Stimulated activated CD4-positive, alpha-beta T cell treated with anti-CD3 and anti-CD28 coated beads, TNF-alpha, amount 100 ng/mL, for 24 hours (primary cell): Measurements from ENCODE around the gene MMP20.
"Not testable (repeated sequence)": the region's sequence is repeated elsewhere in the genome, so short reads cannot be mapped to it uniquely, and the experiment has no call there.

Experiments
- DNase-seq, 3 experiments: peaks; one replicate each; pipeline ENCODE4 v3.0.0-alpha.2; 2020; ENCODE audit warnings: low read depth in 3 of 3

Gene MMP20

GRCh38 chr11:102625177-102625576 is at the start of gene MMP20:
Gene MMP20 (minus strand): TSS chr11:102625332. CDS start chr11:102625319, 13 bp downstream.
- DNase-seq: no peak

DNA sequence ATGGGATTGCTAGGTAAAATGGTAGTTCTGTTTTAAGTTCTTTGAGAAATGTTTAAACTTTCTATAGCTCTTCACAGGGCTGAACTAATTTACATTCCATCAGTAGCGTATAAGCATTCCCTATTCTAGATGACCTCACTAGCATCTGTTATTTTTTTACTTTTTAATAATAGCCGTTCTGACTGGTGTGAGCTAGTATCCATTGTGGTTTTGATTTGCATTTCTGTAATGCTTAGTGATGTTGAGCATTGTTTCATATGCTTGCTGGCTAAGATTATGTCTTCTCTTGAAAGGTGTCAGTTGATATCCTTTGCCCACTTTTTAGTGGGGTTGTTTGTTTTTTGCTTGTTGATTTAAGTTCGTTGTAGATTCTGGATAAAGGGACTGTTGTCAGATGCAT is 44.5 kb upstream of the MMP20 start:
- no peak for DNase-seq

GRCh38 chr11:102666331-102666957 is 41.3 kb upstream of the MMP20 start:
- DNase-seq: no peak

- DNase-seq: peak in 1 of 3 experiments; percentile 5
Measured at GRCh38 chr11:102664001-102664752, 39.0 kb upstream of the MMP20 start.

DNA sequence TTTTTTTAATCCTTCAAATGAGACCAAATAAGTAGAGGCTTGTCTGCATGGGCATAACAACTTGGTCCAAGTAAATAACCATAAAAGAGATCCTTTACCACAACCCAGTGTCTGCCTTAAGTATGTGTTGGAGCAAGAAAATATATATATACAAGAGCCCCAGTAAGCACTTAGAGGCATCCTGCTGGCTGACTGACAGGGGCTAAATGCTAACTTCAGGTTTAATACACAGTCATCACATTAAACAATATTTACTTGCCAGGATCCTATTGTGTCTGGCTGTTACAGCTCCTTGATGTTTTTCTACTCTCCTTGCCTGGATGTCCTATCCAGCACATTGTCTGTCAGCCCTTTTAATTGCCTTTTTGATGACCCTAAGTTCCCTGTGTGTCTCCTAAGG is 37.5 kb upstream of the MMP20 start:
- no peak for DNase-seq

GRCh38 chr11:102661040-102661439 is 35.9 kb upstream of the MMP20 start:
- DNase-seq: no peak

- no peak for DNase-seq
Measured at GRCh38 chr11:102656528-102656927, 31.4 kb upstream of the MMP20 start.

DNA sequence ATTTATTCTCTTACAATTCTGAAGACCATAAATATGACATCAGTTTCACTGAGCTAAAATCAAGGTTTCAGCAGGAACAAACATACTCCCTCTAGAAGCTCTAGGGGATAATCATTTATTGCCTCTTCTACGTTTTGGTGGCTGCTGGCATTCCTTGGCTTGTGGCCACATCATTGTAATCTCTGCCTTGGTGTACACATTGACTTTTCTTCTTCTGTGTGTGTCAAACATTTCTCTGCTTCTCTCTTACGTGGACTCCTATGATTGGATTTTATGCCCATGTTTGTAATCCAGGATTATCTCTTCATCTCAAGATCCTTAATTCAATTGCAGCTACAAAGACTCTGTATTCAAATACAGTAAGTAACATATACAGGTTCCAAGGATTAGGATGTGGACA is 30.4 kb upstream of the MMP20 start:
- no peak for DNase-seq

DNA sequence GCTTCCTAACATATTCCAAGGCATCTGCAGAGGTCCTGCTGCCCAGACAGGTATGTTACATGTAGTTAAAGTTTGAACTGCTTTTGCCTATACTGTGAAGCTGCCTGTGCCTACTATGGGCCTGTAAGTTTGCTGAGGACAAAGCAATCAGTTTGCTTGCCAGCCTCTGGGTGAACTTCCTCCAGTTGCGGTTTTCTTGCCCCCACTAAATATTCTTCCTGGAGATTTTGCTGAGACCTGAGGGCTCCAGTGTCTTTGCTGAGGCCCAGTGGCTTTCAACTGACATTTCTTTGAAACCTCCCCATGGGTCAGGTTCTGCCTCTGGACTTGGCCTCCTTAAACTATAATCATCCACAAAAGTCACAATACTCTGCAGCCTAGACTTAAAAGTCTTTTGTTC is 29.6 kb upstream of the MMP20 start:
- no peak for DNase-seq

GRCh38 chr11:102653744-102654291 is 28.7 kb upstream of the MMP20 start:
- DNase-seq: no peak

DNA sequence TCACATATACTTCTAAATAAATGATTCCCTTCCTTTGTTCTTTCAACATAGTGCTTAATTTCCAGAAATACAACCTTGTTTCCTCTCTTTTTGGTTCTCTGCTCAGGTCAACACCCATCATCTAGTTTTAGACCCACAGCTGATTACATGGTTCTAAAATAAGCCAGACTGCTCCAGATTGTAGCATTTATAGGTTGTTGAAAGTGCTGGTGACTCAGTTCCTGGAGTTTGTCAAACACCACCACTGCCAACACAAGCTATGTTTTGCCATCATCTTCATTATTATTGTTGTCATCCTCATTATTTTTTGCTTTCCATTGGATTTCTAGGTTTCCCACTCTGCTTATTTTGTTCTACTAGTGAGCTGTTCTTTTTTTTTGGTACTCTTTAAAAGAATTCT is 22.3 kb upstream of the MMP20 start:
- no peak for DNase-seq

DNA sequence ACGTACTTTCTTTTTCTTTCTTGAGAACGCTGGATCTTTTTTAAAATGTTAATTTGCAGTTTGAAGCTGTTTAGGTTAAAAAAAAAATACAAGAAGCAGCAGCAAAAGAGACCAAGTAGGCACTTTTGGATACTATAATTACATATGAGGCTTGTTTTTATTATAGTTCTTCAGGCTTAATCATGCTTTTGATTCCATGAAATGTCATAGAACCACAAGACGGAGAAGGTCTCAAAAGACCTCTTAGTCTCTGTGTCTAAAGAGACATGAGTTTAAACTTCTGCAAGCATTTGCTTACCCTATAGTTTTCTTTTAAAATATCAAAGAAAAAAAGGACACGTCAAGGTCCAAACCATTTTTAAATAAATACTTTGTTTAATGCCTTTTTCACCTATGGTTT is 18.8 kb upstream of the MMP20 start:
- DNase-seq: no peak

DNA sequence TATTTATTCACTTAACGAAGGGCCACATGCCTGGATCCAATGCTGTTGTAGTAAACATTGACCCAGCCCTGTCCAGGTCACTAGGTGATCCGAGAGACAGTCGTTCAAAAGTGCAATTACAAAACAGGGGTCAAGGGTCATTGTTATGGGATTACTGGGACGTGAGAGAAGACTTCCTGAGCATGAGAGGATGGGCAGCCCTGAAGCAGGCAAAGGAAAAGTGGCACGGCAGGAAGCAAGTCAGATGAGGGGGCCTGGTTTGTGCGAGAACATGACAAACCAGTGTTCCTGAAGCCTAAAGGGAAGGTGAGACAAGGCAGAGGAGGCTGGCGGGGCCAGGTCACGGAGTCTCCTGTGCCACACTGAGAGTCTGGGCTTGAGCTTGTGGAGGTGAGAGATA is 15.8 kb upstream of the MMP20 start:
- no peak for DNase-seq

GRCh38 chr11:102639656-102640055 is 14.5 kb upstream of the MMP20 start:
- DNase-seq: no peak

DNA sequence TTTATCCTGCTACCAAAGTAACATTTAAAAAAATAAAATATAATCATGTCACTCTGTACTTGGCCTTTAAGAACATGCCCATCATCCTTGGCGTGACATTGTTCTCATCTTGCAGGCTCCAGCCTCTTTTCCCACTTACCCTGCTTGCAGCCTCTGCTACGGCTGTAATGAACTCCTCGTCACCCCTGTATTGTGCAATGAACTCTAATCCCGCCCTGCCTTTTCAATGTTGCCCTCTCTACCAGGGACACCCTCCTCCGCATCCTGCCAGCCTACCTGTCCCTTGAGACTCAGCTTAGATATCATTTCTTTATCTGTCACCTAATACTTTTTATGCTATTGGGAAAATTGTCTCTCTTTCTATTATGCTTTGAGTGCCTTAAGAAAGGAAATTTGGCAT is 12.6 kb upstream of the MMP20 start:
- DNase-seq: no peak

DNA sequence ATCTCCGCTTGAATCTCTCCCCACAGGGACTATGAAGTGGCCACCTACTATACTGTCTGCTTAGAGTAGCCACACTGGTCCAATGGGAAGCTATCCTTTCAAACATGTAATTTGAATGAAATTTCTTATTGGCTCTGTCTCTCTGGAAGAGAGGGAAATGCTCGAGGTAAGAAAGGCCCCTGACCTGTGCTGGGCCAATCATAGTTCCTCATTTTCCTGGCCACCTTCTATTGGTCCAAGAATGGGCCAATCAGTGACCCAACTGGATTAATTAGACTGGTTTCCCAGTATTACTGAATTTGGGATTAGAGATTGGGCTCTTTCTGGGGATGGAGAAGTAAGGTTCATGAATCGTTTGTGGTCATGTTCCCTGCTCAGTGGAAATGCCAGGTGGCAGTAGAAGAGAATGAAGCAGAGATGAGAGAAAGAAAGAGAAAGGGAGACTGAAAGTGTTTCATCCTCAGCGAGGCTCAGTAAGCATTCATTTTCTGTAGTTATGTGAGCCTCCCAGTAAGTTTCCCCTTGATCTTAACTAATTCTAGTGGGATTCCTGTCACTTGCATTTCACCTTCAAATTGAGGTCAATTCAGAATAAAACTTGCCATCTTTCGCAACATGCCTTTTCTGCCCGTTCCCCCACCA is 8.4 kb upstream of the MMP20 start:
- no peak for DNase-seq

GRCh38 chr11:102632026-102632425 is 6.9 kb upstream of the MMP20 start:
- DNase-seq: no peak

DNA sequence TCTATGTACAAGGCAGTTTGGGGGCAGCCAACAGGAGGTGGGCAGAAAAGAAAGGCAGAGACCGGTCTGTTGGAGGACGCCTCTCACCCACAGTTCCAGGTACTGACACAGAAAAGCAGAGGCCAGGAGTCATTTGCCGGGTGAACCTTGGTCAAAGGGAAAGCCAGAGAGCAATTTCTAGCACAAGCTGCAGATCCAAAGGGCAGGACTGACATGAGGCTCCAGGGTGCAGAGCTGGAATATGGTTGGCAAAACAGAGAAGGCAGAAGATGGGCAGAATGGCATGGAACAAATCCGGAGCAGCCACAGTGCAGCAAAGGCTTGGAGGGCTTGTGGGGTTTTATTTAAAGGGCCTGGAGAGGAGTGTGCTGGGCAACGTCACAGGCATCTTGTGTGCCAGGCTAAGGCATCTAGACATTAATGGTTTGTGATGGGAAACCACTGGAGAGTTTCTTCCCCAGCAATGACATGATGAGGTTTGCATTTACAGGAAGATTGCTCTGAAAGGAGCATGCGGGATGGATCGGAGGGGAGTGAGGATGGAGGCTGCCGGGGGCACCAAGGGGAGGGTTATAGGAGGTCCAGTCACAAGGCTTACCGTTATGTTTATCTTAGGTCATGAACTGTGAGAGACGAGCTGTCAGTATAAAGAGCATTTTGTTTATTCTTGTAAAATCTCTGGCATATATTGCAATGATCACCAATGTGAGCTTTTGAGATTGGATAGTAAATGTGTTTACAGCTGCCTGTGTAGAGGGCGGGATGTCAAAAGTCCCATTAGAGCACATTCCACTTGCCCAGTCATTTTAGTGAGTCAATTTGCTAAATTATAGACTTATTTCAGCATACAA is 5.7 kb upstream of the MMP20 start:
- no peak for DNase-seq

- DNase-seq: not testable (repeated sequence)
Measured at GRCh38 chr11:102629908-102630307, 4.8 kb upstream of the MMP20 start.

DNA sequence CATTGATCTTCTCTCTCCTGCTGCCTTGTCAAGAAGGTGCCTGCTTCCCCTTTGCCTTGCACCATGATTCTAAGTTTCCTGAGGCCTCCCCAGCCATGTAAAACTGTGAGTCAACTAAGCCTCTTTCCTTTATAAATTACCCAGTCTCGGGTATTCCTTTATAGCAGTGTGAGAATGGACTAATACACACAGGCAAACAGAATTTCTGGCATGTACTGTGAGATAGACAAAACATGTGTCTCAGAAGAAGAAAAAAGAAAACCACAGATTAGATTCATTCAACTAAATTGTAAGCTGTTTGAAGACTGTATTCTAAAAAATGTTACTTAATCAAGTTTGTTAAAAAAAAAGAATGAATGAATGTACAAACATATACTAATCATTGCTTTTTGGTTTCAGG is 1.5 kb upstream of the MMP20 start:
- no peak for DNase-seq

GRCh38 chr11:102623998-102624397 is 1.1 kb downstream of the MMP20 start:
- no peak for DNase-seq

DNA sequence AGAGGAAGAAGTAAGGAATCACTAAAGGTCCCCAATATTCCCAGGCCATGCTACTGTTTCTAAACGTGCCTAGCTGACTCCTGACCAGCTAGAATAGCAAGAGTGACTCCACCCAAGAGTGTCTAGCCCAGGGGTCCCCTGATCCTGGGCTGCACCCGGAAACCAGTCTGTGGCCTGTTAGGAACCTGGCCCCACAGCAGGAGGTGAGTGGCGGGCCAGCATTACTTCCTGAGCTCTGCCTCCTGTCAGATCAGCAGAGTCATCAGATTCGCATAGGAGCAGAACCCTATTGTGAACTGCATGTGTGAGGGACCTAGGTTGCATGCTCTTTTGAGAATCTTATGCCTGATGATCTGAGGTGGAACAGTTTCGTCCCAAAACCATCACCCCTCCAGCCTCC is 2.0 kb downstream of the MMP20 start:
- DNase-seq: no peak
